Measurements from ENCODE around the gene BRINP1. TPM values are rescaled to one million over a fixed set of nuclear protein-coding genes. Genes with fewer than 3 reads are reported as not detected.

BRINP1 gene
- total and polyA plus RNA-seq, 2 experiments from 2014 or later: 13.4 to 33.5 TPM

- no peaks in the 10 kb centered on the region for H3K27me3 ChIP-seq (ENCODE audit: insufficient read depth)
- Mint-ChIP-seq H3K4me1 (peaks cover 27% of the 10 kb centered on the region), H3K27me3 (ENCODE audit: insufficient read depth, low read depth, poor library complexity) (no peaks in the 10 kb centered on the region), H3K36me3 (ENCODE audit: low read depth) (0 out of 3 replicates have a peak, but pooled peaks cover 2% of the 10 kb centered on the region), H3K27ac (no peak overlapping the region), H3K9me3 (no peaks in the 10 kb centered on the region), H3K4me3 (no peak overlapping the region)
- no peak for TF ChIP-seq ZNF331 (CRISPR knock-in tag; IDR thresholded peaks at IDR 0.05; ENCODE audit: low read depth)
- no peak for TF ChIP-seq ZNF462 (CRISPR knock-in tag; IDR thresholded peaks at IDR 0.05)
- TF ChIP-seq ZNF114 (CRISPR knock-in tag; IDR thresholded peaks at IDR 0.05): no peak
- no peak for TF ChIP-seq EZH2 (IDR thresholded peaks at IDR 0.05; ENCODE audit: low read depth, unreplicated experiment)
- no peak for TF ChIP-seq STAT1 (IDR thresholded peaks at IDR 0.05; ENCODE audit: unreplicated experiment)
- no peak for TF ChIP-seq ETS1 (IDR thresholded peaks at IDR 0.05)
- no peak for TF ChIP-seq CREB1 (CRISPR knock-in tag; IDR thresholded peaks at IDR 0.05; ENCODE audit: low read depth)
- no peak for TF ChIP-seq REST (IDR thresholded peaks at IDR 0.05; ENCODE audit: unreplicated experiment)
- no peak for TF ChIP-seq POLR2AphosphoS5 (IDR thresholded peaks at IDR 0.05; ENCODE audit: low read depth)
- TF ChIP-seq JUNB (IDR thresholded peaks at IDR 0.05; ENCODE audit: unreplicated experiment): no peak
- TF ChIP-seq EZH2phosphoT487 (IDR thresholded peaks at IDR 0.05; ENCODE audit: unreplicated experiment): no peak
- TF ChIP-seq NANOG (IDR thresholded peaks at IDR 0.05; ENCODE audit: borderline replicate concordance): no peak
- no peak for TF ChIP-seq CTCF (conservative IDR thresholded peaks at IDR 0.05; ENCODE audit: low read depth in 2 of 2)
- no peak overlapping the region for H2AFZ ChIP-seq
- H3F3A ChIP-seq (replicated peaks; ENCODE audit: low read depth): no peaks in the 10 kb centered on the region
- H4K20me1 ChIP-seq (replicated peaks; ENCODE audit: insufficient read depth): 0 out of 2 replicates have a peak, but pooled peaks cover 8% of the 10 kb centered on the region
- H3K79me2 ChIP-seq (replicated peaks; ENCODE audit: insufficient read depth): no peaks in the 10 kb centered on the region
- H3K4me1 ChIP-seq (ENCODE audit: insufficient read depth): peaks cover 10% of the 10 kb centered on the region
- H3K4me2 ChIP-seq: no peak overlapping the region
- ATAC-seq: no peak
- no peaks in the 10 kb centered on the region for H3K36me3 ChIP-seq (ENCODE audit: insufficient read depth)
- H3K4me3 ChIP-seq: no peak overlapping the region
- DNase-seq (ENCODE audit: low spot score): no peak
- no peak overlapping the region for H3K27ac ChIP-seq (ENCODE audit: low read depth)
- no peaks in the 10 kb centered on the region for H3K9me2 ChIP-seq (ENCODE audit: insufficient read depth)
Measured at GRCh38 chr9:119197893-119198607, 171.2 kb downstream of the BRINP1 start.
